SU-DHL-6 (cell line): ENCODE measurements around the gene NUP210.

ENCODE experiments used
- H2AFZ ChIP-seq: fragments of 200-600 bp; sonication (generic); 2 replicates; pipeline ENCODE4 v1.6.1; 2014; ENCODE audit warnings: low read depth, mild to moderate bottlenecking, moderate library complexity, mixed read lengths, antibody characterized with exemption, low read length; ENCODE audit not compliant: severe bottlenecking
- H3F3A ChIP-seq: fragments of 200-600 bp; shearing (Covaris generic); 2 replicates; pipeline ENCODE4 v1.6.0; 2016; ENCODE audit warnings: antibody characterized with exemption, mild to moderate bottlenecking; ENCODE audit not compliant: insufficient read depth
- H3K27ac ChIP-seq: fragments of 200-600 bp; sonication (generic); 2 replicates; pipeline ENCODE4 v1.5.1; 2016; ENCODE audit warnings: low read depth, mild to moderate bottlenecking, low read length, moderate library complexity, mixed read lengths
- H3K27me3 ChIP-seq: fragments of 200-600 bp; sonication (generic), shearing (Covaris generic); 2 replicates; pipeline ENCODE4 v1.6.0; 2014; ENCODE audit warnings: mild to moderate bottlenecking, low read length
- H3K36me3 ChIP-seq: fragments of 200-600 bp; sonication (generic); 2 replicates; pipeline ENCODE4 v1.6.1; 2014; ENCODE audit warnings: mild to moderate bottlenecking, low read length, mixed read lengths
- H3K4me2 ChIP-seq: fragments of 300-600, 200-600 bp; shearing (Covaris generic), sonication (generic); 2 replicates; pipeline ENCODE4 v1.6.0; 2014; ENCODE audit warnings: low read length, low read depth, mild to moderate bottlenecking; ENCODE audit not compliant: poor library complexity, severe bottlenecking
- H3K4me3 ChIP-seq: fragments of 200-600 bp; sonication (generic); 2 replicates; pipeline ENCODE4 v1.5.1; 2014; ENCODE audit warnings: antibody characterized with exemption, low read length, mild to moderate bottlenecking, mixed read lengths; ENCODE audit not compliant: insufficient read depth, poor library complexity, severe bottlenecking
- H3K79me2 ChIP-seq: fragments of 200-600 bp; sonication (generic); 2 replicates; pipeline ENCODE4 v1.6.1; 2014; ENCODE audit warnings: mild to moderate bottlenecking, low read length, moderate library complexity; ENCODE audit not compliant: insufficient read depth
- H3K9ac ChIP-seq: fragments of 200-600 bp; sonication (generic); 2 replicates; pipeline ENCODE4 v1.7.0; 2014; ENCODE audit warnings: mild to moderate bottlenecking, low read length
- H3K9me2 ChIP-seq: fragments of 200-600 bp; sonication (generic); replicated peaks from 2 replicates; pipeline ENCODE4 v1.6.1; 2014; ENCODE audit warnings: low read length; ENCODE audit not compliant: insufficient read depth
- H3K9me3 ChIP-seq: fragments of 200-600 bp; sonication (generic); 2 replicates; pipeline ENCODE4 v1.6.1; 2014; ENCODE audit warnings: low read length, mixed read lengths; ENCODE audit not compliant: insufficient read depth
- H4K20me1 ChIP-seq: fragments of 200-600 bp; sonication (generic); 2 replicates; pipeline ENCODE4 v1.6.1; 2014; ENCODE audit warnings: low read depth, mild to moderate bottlenecking, antibody characterized with exemption, low read length, moderate library complexity, mixed read lengths
- EZH2phosphoT487 ChIP-seq: fragments of 200-600 bp; sonication (generic), shearing (Covaris generic); conservative IDR thresholded peaks from 2 replicates; pipeline ENCODE4 v1.6.1; 2018; ENCODE audit warnings: mild to moderate bottlenecking, antibody characterized with exemption, low read length, moderate library complexity, mixed read lengths
- TF ChIP-seq, protein P1 (sequence below): fragments of 200-600 bp; sonication (generic); IDR thresholded peaks from one replicate; pipeline ENCODE4 v1.5.1; 2017; ENCODE audit warnings: antibody characterized with exemption, mild to moderate bottlenecking, low read length, moderate library complexity; ENCODE audit not compliant: insufficient read depth, poor library complexity, severe bottlenecking

Gene NUP210

DNA sequence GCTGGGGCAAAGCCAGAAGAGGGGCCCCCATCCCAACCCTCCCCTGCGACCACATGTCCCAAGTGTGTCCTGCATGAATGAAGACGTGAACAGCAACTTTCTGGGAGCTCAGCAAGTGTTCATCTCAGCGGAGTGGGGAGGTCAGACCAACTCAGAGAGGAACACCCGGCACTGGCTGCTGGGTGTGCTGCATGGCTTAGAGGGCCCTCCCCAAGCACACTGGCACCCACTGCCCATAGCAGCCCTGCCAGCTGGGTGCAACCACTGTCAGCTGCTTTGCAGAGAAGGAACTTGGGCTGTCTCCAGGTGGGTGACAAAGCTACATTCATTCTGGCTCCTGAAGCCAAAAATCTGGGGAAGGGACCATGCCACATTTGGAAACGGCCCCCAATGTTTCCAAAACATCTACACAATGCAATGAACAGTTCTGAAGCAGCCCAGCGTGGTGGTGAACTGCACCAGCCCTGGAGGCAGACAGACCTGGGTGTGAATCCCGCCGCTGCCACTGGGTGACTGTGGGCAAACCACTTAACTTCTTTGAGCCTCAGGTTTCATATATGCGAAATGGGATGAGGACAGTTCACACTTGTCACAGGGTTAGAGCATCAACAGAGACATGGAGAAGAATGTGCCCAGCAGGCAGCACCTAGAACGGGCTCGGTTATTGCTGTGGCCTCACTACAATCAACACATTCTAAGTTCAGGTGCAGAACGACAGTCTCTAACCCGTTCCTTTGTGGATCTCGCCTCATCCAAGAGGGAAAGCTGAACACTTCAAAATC is 145.4 kb downstream of the NUP210 start:
- H3K79me2 ChIP-seq: no peaks in the 10 kb centered on the region
- H3K36me3 ChIP-seq: no peaks in the 10 kb centered on the region
- H3K9me3 ChIP-seq: no peaks in the 10 kb centered on the region
- no peaks in the 10 kb centered on the region for H3K9me2 ChIP-seq
- H3K4me3 ChIP-seq: no peak overlapping the region
- H4K20me1 ChIP-seq: no peaks in the 10 kb centered on the region
- no peaks in the 10 kb centered on the region for H3K27me3 ChIP-seq
- no peaks in the 10 kb centered on the region for H3F3A ChIP-seq
- no peak overlapping the region for H2AFZ ChIP-seq
- no peak overlapping the region for H3K27ac ChIP-seq
- no peak overlapping the region for H3K9ac ChIP-seq
- no peak overlapping the region for H3K4me2 ChIP-seq
- TF ChIP-seq, protein P1, sequence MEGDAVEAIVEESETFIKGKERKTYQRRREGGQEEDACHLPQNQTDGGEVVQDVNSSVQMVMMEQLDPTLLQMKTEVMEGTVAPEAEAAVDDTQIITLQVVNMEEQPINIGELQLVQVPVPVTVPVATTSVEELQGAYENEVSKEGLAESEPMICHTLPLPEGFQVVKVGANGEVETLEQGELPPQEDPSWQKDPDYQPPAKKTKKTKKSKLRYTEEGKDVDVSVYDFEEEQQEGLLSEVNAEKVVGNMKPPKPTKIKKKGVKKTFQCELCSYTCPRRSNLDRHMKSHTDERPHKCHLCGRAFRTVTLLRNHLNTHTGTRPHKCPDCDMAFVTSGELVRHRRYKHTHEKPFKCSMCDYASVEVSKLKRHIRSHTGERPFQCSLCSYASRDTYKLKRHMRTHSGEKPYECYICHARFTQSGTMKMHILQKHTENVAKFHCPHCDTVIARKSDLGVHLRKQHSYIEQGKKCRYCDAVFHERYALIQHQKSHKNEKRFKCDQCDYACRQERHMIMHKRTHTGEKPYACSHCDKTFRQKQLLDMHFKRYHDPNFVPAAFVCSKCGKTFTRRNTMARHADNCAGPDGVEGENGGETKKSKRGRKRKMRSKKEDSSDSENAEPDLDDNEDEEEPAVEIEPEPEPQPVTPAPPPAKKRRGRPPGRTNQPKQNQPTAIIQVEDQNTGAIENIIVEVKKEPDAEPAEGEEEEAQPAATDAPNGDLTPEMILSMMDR: no peak
- no peak for TF ChIP-seq EZH2phosphoT487

DNA sequence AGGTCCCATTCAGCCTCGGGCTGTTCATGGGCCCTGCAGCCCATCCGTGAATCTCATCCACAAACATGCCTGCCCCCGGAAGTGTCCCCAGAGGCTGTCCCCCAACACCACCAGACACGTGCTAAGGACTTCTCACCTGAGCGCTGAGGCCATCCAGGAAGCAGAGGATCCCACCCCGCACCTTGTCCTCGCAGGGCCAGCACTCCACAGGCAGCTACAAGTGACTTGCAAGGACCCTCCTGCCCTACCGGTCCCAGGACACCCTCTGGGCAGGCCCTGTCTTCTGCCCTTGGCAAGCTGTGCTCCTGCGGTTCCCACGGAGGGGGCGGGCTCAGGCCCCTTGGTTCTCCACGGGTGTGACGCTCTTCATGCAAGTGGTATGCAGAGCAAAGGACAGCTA is 146.0 kb downstream of the NUP210 start:
- H3K36me3 ChIP-seq: no peaks in the 10 kb centered on the region
- no peaks in the 10 kb centered on the region for H4K20me1 ChIP-seq
- H2AFZ ChIP-seq: no peak overlapping the region
- H3K9me2 ChIP-seq: no peaks in the 10 kb centered on the region
- no peaks in the 10 kb centered on the region for H3F3A ChIP-seq
- no peak for TF ChIP-seq EZH2phosphoT487
- H3K27me3 ChIP-seq: no peaks in the 10 kb centered on the region
- no peaks in the 10 kb centered on the region for H3K9me3 ChIP-seq
- H3K4me2 ChIP-seq: no peak overlapping the region
- H3K4me3 ChIP-seq: no peak overlapping the region
- H3K9ac ChIP-seq: no peak overlapping the region
- H3K79me2 ChIP-seq: no peaks in the 10 kb centered on the region
- no peak overlapping the region for H3K27ac ChIP-seq

DNA sequence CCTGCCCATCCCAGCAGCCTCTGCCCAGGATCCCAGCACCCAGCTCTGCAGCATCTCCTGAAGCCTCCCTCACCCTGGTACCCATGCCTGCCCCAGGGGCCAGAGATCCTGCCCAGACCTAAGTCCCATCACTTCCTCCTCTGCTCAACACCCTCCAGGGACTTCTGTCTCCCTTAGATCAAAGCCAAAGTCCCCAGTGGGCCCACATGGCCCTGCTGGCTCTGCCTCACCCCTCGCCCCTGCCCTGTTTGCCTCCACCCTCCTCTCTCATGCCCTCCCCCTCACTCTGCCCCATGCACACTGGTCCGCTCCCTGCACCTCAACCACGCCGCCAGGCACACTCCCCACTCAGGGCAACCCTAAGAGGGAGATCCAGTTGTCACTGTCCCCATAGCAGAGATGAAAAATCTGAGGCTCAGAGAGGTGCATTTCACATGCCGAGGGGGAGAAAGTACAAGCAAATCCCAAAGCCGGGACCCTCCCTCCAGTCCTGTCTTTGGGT is 146.5 kb downstream of the NUP210 start:
- TF ChIP-seq, protein P1: no peak
- TF ChIP-seq EZH2phosphoT487: no peak
- Histone ChIP-seq H3K36me3 (no peaks in the 10 kb centered on the region), H2AFZ (no peak overlapping the region), H3K27ac (no peak overlapping the region), H3K9me2 (no peaks in the 10 kb centered on the region), H3K79me2 (no peaks in the 10 kb centered on the region), H3K4me2 (no peak overlapping the region), H3K9ac (no peak overlapping the region), H3F3A (no peaks in the 10 kb centered on the region), H4K20me1 (no peaks in the 10 kb centered on the region), H3K4me3 (no peak overlapping the region), H3K27me3 (no peaks in the 10 kb centered on the region), H3K9me3 (no peaks in the 10 kb centered on the region)
